GM23248 (cell line): ENCODE results near the gene FAM53A. TPM values are rescaled to one million over a fixed set of nuclear protein-coding genes. Genes with fewer than 3 reads are reported as not detected.

Experiments used
- DNase-seq: peaks from one replicate; pipeline ENCODE4 v3.0.0-alpha.2; 2015
- H2AFZ ChIP-seq: fragments of 200-600 bp; sonication (generic); 2 replicates; pipeline ENCODE4 v1.6.1; 2016; ENCODE audit warnings: antibody characterized with exemption
- H3F3A ChIP-seq: fragments of 200-600 bp; sonication (generic); 2 replicates; pipeline ENCODE4 v1.6.1; 2016; ENCODE audit warnings: mild to moderate bottlenecking, antibody characterized with exemption, mixed run types; ENCODE audit not compliant: insufficient read depth
- H3K27ac ChIP-seq: fragments of 200-600 bp; sonication (generic); 2 replicates; pipeline ENCODE4 v1.5.1; 2016; ENCODE audit warnings: mild to moderate bottlenecking
- H3K27me3 ChIP-seq: fragments of 200-600 bp; sonication (generic); replicated peaks from 2 replicates; pipeline ENCODE4 v1.6.1; 2016; ENCODE audit warnings: mild to moderate bottlenecking; ENCODE audit not compliant: insufficient read depth
- H3K36me3 ChIP-seq: fragments of 200-600 bp; sonication (generic); 2 replicates; pipeline ENCODE4 v1.6.1; 2016; ENCODE audit warnings: low read depth, mild to moderate bottlenecking
- H3K4me1 ChIP-seq: fragments of 200-600 bp; sonication (generic); 2 replicates; pipeline ENCODE4 v1.6.1; 2016; ENCODE audit warnings: mild to moderate bottlenecking; ENCODE audit not compliant: insufficient read depth
- H3K4me2 ChIP-seq: fragments of 200-600 bp; sonication (generic); one replicate; pipeline ENCODE4 v1.6.1; 2016; ENCODE audit warnings: mild to moderate bottlenecking; ENCODE audit not compliant: unreplicated experiment
- H3K4me3 ChIP-seq: fragments of 200-600 bp; sonication (generic); 2 replicates; pipeline ENCODE4 v1.5.1; 2016; ENCODE audit warnings: mild to moderate bottlenecking
- H3K79me2 ChIP-seq: fragments of 200-600 bp; sonication (generic); 2 replicates; pipeline ENCODE4 v1.6.1; 2016; ENCODE audit warnings: mild to moderate bottlenecking; ENCODE audit not compliant: insufficient read depth
- H3K9ac ChIP-seq: fragments of 200-600 bp; sonication (generic); 2 replicates; pipeline ENCODE4 v1.6.1; 2016; ENCODE audit warnings: mild to moderate bottlenecking
- H3K9me2 ChIP-seq: fragments of 200-600 bp; sonication (generic); 2 replicates; pipeline ENCODE4 v1.6.1; 2016; ENCODE audit warnings: mixed run types, mild to moderate bottlenecking, moderate library complexity; ENCODE audit not compliant: insufficient read depth
- H3K9me3 ChIP-seq: fragments of 200-600 bp; sonication (generic); one replicate; pipeline ENCODE4 v1.6.1; 2017; ENCODE audit warnings: low read depth
- H4K20me1 ChIP-seq: fragments of 200-600 bp; sonication (generic); 2 replicates; pipeline ENCODE4 v1.6.0; 2016; ENCODE audit not compliant: insufficient read depth
- EZH2 ChIP-seq: fragments of 200-600 bp; sonication (generic); IDR thresholded peaks from 2 replicates; pipeline ENCODE4 v1.6.1; 2018; ENCODE audit warnings: antibody characterized with exemption, mild to moderate bottlenecking; ENCODE audit not compliant: insufficient read depth, poor library complexity, severe bottlenecking
- EZH2phosphoT487 ChIP-seq: fragments of 200-600 bp; sonication (generic); IDR thresholded peaks from 2 replicates; pipeline ENCODE4 v1.6.1; 2018; ENCODE audit warnings: antibody characterized with exemption, moderate library complexity, mild to moderate bottlenecking, low read depth; ENCODE audit not compliant: insufficient read depth
- WGBS, 2 experiments: methylation state at CpG; one replicate each; pipeline ENCODE4 v1.1.6; 2015 to 2017; ENCODE audit warnings: low lambda C conversion rate in 2 of 2, low coverage in 1 of 2; ENCODE audit errors: missing lambda C conversion rate in 2 of 2; 5-methylcytosine and 5-hydroxymethylcytosine counted together
- in situ Hi-C: fragments of 300-500 bp; cut with MboI; formaldehyde crosslinking; loops from 2 replicates; pipeline ENCODE4 v1.15.0; 2020
- polyA plus RNA-seq: library from polyadenylated mRNA; unstranded; fragments of >200 nt; fragmentation: Nextera tagmentation; extraction: Ambion mirVana; gene quantifications from 2 replicates; pipeline ENCODE4 v1.2.1, GENCODE V29; 2016
- total RNA-seq: library from RNA; depleted of rRNA; stranded (reverse); fragments of >200 nt; shearing (Covaris generic); gene quantifications from 2 replicates; pipeline ENCODE4 v1.2.3, GENCODE V29; 2014

The FAM53A gene
- total and polyA plus RNA-seq, 2 experiments from 2014 or later, result 2.8 to 3.8 TPM

GRCh38 chr4:1663549-1663948, 20.6 kb downstream of the FAM53A start:
- no peak overlapping the region for H3K4me3 ChIP-seq
- H3K9ac ChIP-seq, result no peak overlapping the region
- H3K27ac ChIP-seq, result no peak overlapping the region
- no peaks in the 10 kb centered on the region for H4K20me1 ChIP-seq
- H3K36me3 ChIP-seq, result no peaks in the 10 kb centered on the region
- in situ Hi-C loops, result no loop called here
- H3K27me3 ChIP-seq, result no peaks in the 10 kb centered on the region
- H3K9me2 ChIP-seq, result no peaks in the 10 kb centered on the region
- WGBS, 2 experiments, result 91 to 96% methylated on average over 5 of the region's 5 CpGs
- no peaks in the 10 kb centered on the region for H3K9me3 ChIP-seq
- H3K79me2 ChIP-seq, result no peaks in the 10 kb centered on the region
- no peak overlapping the region for H2AFZ ChIP-seq
- TF ChIP-seq EZH2phosphoT487 (no peak), EZH2 (no peak)
- no peak for DNase-seq
- H3F3A ChIP-seq, result no peaks in the 10 kb centered on the region
- no peak overlapping the region for H3K4me2 ChIP-seq
- no peaks in the 10 kb centered on the region for H3K4me1 ChIP-seq

- Histone ChIP-seq H3K9me3 (no peaks in the 10 kb centered on the region), H3K4me3 (no peak overlapping the region), H4K20me1 (no peaks in the 10 kb centered on the region), H3K4me1 (no peaks in the 10 kb centered on the region), H3K9ac (no peak overlapping the region), H3K27ac (no peak overlapping the region), H2AFZ (no peak overlapping the region), H3K4me2 (no peak overlapping the region), H3K27me3 (no peaks in the 10 kb centered on the region), H3F3A (no peaks in the 10 kb centered on the region), H3K36me3 (no peaks in the 10 kb centered on the region), H3K9me2 (no peaks in the 10 kb centered on the region), H3K79me2 (no peaks in the 10 kb centered on the region)
- in situ Hi-C loops, result no loop called here
- TF ChIP-seq EZH2phosphoT487 (no peak), EZH2 (no peak)
- 86 to 87% methylated on average over 14 of the region's 14 CpGs for WGBS, 2 experiments
- DNase-seq, result no peak
Measured at GRCh38 chr4:1661695-1662094, 22.4 kb downstream of the FAM53A start.

- Histone ChIP-seq H2AFZ (no peak overlapping the region), H3K9me2 (no peaks in the 10 kb centered on the region), H3K79me2 (no peaks in the 10 kb centered on the region), H4K20me1 (no peaks in the 10 kb centered on the region), H3K4me2 (no peak overlapping the region), H3K4me1 (no peaks in the 10 kb centered on the region), H3F3A (no peaks in the 10 kb centered on the region), H3K4me3 (no peak overlapping the region), H3K27ac (no peak overlapping the region), H3K9me3 (no peaks in the 10 kb centered on the region), H3K36me3 (no peaks in the 10 kb centered on the region), H3K9ac (no peak overlapping the region), H3K27me3 (no peaks in the 10 kb centered on the region)
- in situ Hi-C loops, result no loop called here
- WGBS, 2 experiments, result 86 to 87% methylated on average over 23 to 25 of the region's 25 CpGs
- no peak for TF ChIP-seq EZH2phosphoT487
- TF ChIP-seq EZH2, result no peak
- no peak for DNase-seq
Measured at GRCh38 chr4:1660948-1661677, 23.0 kb downstream of the FAM53A start.

GRCh38 chr4:1659104-1660043, 24.7 kb downstream of the FAM53A start:
- no peak for DNase-seq
- Histone ChIP-seq H2AFZ (no peak overlapping the region), H3K4me3 (no peak overlapping the region), H3K4me1 (no peaks in the 10 kb centered on the region), H3K9ac (no peak overlapping the region), H3K9me2 (no peaks in the 10 kb centered on the region), H3K9me3 (no peaks in the 10 kb centered on the region), H3K79me2 (no peaks in the 10 kb centered on the region), H3K36me3 (no peaks in the 10 kb centered on the region), H3F3A (no peaks in the 10 kb centered on the region), H4K20me1 (no peaks in the 10 kb centered on the region), H3K4me2 (no peak overlapping the region), H3K27me3 (no peaks in the 10 kb centered on the region), H3K27ac (no peak overlapping the region)
- in situ Hi-C loops, result no loop called here
- 91 to 94% methylated on average over 39 of the region's 39 CpGs for WGBS, 2 experiments
- no peak for TF ChIP-seq EZH2phosphoT487
- TF ChIP-seq EZH2, result no peak
